Stomach (tissue), 9 donors: Measurements from ENCODE around the gene SUPT3H. TPM values are rescaled to one million over a fixed set of nuclear protein-coding genes. Genes with fewer than 3 reads are reported as not detected.

Source experiments
- DNase-seq, 2 donors: peaks; one replicate each; pipeline versions ENCODE4 v3.0.0 to v3.0.0-alpha.2; 2013 to 2019
- H3K27ac ChIP-seq, 5 donors: fragments of 200-600 bp in 4 of 5; sonication (generic) in 4 of 5; one replicate each; pipeline ENCODE4 v1.5.1; 2013 to 2019; ENCODE audit warnings: mild to moderate bottlenecking in 1 of 5, moderate library complexity in 1 of 5
- H3K27me3 ChIP-seq, 3 donors: fragments of 200-600 bp; sonication (generic); one replicate each; pipeline ENCODE4 v1.5.1; 2017 to 2019; ENCODE audit warnings: mixed run types in 1 of 3
- H3K36me3 ChIP-seq, 4 donors: fragments of 200-600 bp; sonication (generic); 1 replicate in 3 of 4; 2 replicates in 1 of 4; pipeline ENCODE4 v1.5.1; 2016 to 2019
- H3K4me1 ChIP-seq, 4 donors: fragments of 200-600 bp; sonication (generic); one replicate each; pipeline ENCODE4 v1.5.1; 2016 to 2019
- H3K4me3 ChIP-seq, 4 donors: fragments of 200-600 bp; sonication (generic) in 3 of 4; one replicate each; pipeline ENCODE4 v1.5.1; 2016 to 2019; ENCODE audit warnings: mild to moderate bottlenecking in 1 of 4
- H3K9me3 ChIP-seq, 4 donors: fragments of 200-600 bp; sonication (generic); one replicate each; pipeline ENCODE4 v1.5.1; 2016 to 2019
- CTCF ChIP-seq, 7 experiments: fragments of 450-650 bp in 4 of 7; fragments of 200-600 bp in 3 of 7; sonication (generic) in 3 of 7; IDR thresholded peaks; one replicate each; pipeline ENCODE4 v1.5.1; 2016 to 2019; ENCODE audit warnings: antibody characterized with exemption in 7 of 7, control low read depth in 2 of 7, mild to moderate bottlenecking in 1 of 7
- EP300 ChIP-seq: sonication (generic); formaldehyde crosslinking; IDR thresholded peaks from one replicate; pipeline ENCODE4 v1.6.1; 2017; ENCODE audit warnings: antibody characterized with exemption
- POLR2A ChIP-seq, 4 donors: fragments of 450-650 bp; IDR thresholded peaks; one replicate each; pipeline ENCODE4 v1.6.1; 2016; ENCODE audit warnings: antibody characterized with exemption in 4 of 4, control low read depth in 2 of 4, mild to moderate bottlenecking in 1 of 4, moderate library complexity in 1 of 4
- POLR2AphosphoS5 ChIP-seq, 3 donors: sonication (generic); formaldehyde crosslinking; IDR thresholded peaks; one replicate each; pipeline ENCODE4 v1.6.1; 2016; ENCODE audit warnings: antibody characterized with exemption in 3 of 3
- WGBS, 5 donors: extraction: QIAGEN DNeasy Blood & Tissue Kit in 3 of 5; methylation state at CpG; one replicate each; pipeline versions ENCODE4 v1.1.5 to v1.1.7; 2013 to 2018; 5-methylcytosine and 5-hydroxymethylcytosine counted together
- intact Hi-C: fragments of 100-400 bp; cut with DNase I; formaldehyde crosslinking; loops from one replicate; pipeline ENCODE4 v1.15.1; 2023; ENCODE audit warnings: low total_unique reads
- polyA plus RNA-seq, 3 donors: library from polyadenylated mRNA; stranded (reverse); fragments of 200-250 nt; gene quantifications; one replicate each; pipeline ENCODE4 v1.2.3, GENCODE V29; 2013
- total RNA-seq, 5 donors: library from RNA; depleted of rRNA; stranded (reverse); fragments of >200 nt; gene quantifications; one replicate each; pipeline versions ENCODE4 v1.1.0 to v1.2.3, GENCODE V29; 2014 to 2016
- donor health status: healthy with polysubstance abuse.
- donor health status: Bipolar disorder and iron deficiency.
- donor health status: healthy.

SUPT3H gene
- total and polyA plus RNA-seq, 8 donors: 0.29 to 16.2 (median 4.0) TPM; not detected in 1

GRCh38 chr6:45420909-45421708 is 43.4 kb upstream of the SUPT3H start:
- WGBS, 5 donors: 8 to 12% (median 10%) methylated on average over 19 of the region's 19 CpGs
- peaks cover 3 to 89% (median 49%) of the 10 kb centered on the region in 3 donors for H3K27me3 ChIP-seq

DNA sequence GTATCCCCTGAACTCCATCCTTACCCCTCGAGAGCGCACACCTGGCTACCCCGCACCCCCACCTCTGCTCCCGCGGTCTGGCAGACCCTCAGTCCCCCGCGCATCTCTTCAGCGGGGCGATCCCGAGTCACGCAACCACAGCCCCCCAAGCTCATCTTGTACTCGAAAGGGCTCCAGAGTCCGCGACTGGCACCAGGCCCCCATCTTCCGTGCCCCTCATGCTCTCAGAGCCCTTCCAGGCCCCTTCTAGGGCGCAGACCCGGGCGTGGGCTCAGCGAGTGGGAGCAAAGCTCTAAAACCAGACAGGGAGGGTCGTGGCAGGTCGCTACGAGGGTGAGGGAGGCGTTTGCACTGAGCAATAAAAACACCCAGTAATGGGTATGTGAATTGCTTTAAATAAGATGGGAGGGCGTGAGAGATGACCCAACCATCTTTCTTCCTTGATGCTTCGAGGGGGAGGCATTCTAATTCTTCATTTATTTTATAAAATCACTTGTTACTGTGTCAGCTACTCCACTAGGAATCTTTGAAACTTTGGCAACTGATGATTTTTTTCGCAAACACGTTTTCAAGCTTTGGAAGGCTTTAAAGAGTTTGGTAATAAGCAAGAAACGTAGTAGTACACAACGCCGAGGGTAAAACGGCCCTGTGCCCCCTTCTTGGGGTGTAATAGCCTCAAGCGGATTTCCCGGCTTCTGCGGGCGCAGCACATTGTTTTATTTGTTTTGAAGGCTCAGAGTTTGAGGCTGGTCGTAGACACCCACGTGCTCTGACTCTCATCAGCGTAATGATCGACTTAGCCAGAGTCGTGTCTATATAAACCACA is 42.6 kb upstream of the SUPT3H start:
- no peaks in the 10 kb centered on the region for H3K9me3 ChIP-seq
- peak in 1 of 2 donors; percentile 54 for DNase-seq
- no peaks in the 10 kb centered on the region for H3K36me3 ChIP-seq
- H3K4me3 ChIP-seq: peak overlapping the region; percentile 29 to 73 (median 63)
- intact Hi-C loops: no loop called here
- H3K4me1 ChIP-seq: peaks cover 32 to 51% (median 48%) of the 10 kb centered on the region in 4 donors
- 7 to 13% (median 9%) methylated on average over 38 to 40 of the region's 40 CpGs for WGBS, 5 donors
- no peak for TF ChIP-seq CTCF (IDR thresholded peaks at IDR 0.05)
- no peak for TF ChIP-seq POLR2A (IDR thresholded peaks at IDR 0.05)
- TF ChIP-seq EP300: no peak
- no peak for TF ChIP-seq POLR2AphosphoS5 (IDR thresholded peaks at IDR 0.05)
- H3K27me3 ChIP-seq: peaks cover 3 to 96% (median 49%) of the 10 kb centered on the region in 3 donors
- H3K27ac ChIP-seq: peak overlapping the region; percentile 12 to 83 (median 45)

More at GRCh38 chr6:45420909-45421708, 43.4 kb upstream of the SUPT3H start:
- no peak for DNase-seq
- TF ChIP-seq POLR2AphosphoS5 (IDR thresholded peaks at IDR 0.05) (no peak), EP300 (no peak), POLR2A (IDR thresholded peaks at IDR 0.05) (no peak), CTCF (IDR thresholded peaks at IDR 0.05) (no peak)
- peaks cover 32 to 51% (median 48%) of the 10 kb centered on the region in 4 donors for H3K4me1 ChIP-seq
- H3K9me3 ChIP-seq: no peaks in the 10 kb centered on the region
- H3K27ac ChIP-seq: peak overlapping the region; percentile 29 to 83 (median 79)
- H3K36me3 ChIP-seq: no peaks in the 10 kb centered on the region
- intact Hi-C loops: no loop called here
- H3K4me3 ChIP-seq: peak overlapping the region; percentile 56 to 73 (median 63)

GRCh38 chr6:45419571-45420082 is 41.9 kb upstream of the SUPT3H start:
- peak overlapping the region in 4 of 5 donors; percentile 12 to 83 (median 50) for H3K27ac ChIP-seq
- WGBS, 5 donors: 2 to 4% (median 3%) methylated on average over 30 to 38 of the region's 38 CpGs
- H3K9me3 ChIP-seq: no peaks in the 10 kb centered on the region
- TF ChIP-seq CTCF (IDR thresholded peaks at IDR 0.05) (peak in 2 of 7 experiments; percentile 17 to 36), EP300 (no peak)
- peak; percentile 66 to 83 for DNase-seq
- peaks cover 32 to 51% (median 48%) of the 10 kb centered on the region in 4 donors for H3K4me1 ChIP-seq
- H3K36me3 ChIP-seq: no peaks in the 10 kb centered on the region
- intact Hi-C loops: no loop called here
- peak overlapping the region; percentile 29 to 73 (median 63) for H3K4me3 ChIP-seq
- H3K27me3 ChIP-seq: peaks cover 3 to 95% (median 49%) of the 10 kb centered on the region in 3 donors

- no peaks in the 10 kb centered on the region for H3K9me3 ChIP-seq
- TF ChIP-seq POLR2A (IDR thresholded peaks at IDR 0.05): no peak
- no peak for TF ChIP-seq CTCF (IDR thresholded peaks at IDR 0.05)
- no peak for TF ChIP-seq POLR2AphosphoS5 (IDR thresholded peaks at IDR 0.05)
- TF ChIP-seq EP300: no peak
- peaks cover 3 to 73% (median 29%) of the 10 kb centered on the region in 3 donors for H3K27me3 ChIP-seq
- no peak for DNase-seq
- peaks cover 16 to 32% (median 32%) of the 10 kb centered on the region in 4 donors for H3K4me1 ChIP-seq
- H3K27ac ChIP-seq: no peak overlapping the region
- intact Hi-C loops: no loop called here
- 80 to 95% (median 91%) methylated on average over 2 of the region's 2 CpGs for WGBS, 5 donors
- H3K36me3 ChIP-seq: no peaks in the 10 kb centered on the region
- H3K4me3 ChIP-seq: no peak overlapping the region
Measured at GRCh38 chr6:45417436-45417835, 39.7 kb upstream of the SUPT3H start.
